Neural crest cell (in vitro differentiated cells): ENCODE measurements around the gene UBTD2. TPM values are rescaled to one million over a fixed set of nuclear protein-coding genes. Genes with fewer than 3 reads are reported as not detected.

Experiments
- DNase-seq: peaks from one replicate; pipeline ENCODE4 v3.0.0; 2021; ENCODE audit warnings: low read depth, mixed read lengths, low spot score
- H3K27ac Mint-ChIP-seq: one replicate; pipeline ENCODE4 v1.8.0; 2021; ENCODE audit warnings: mild to moderate bottlenecking, mixed read lengths; ENCODE audit not compliant: unreplicated experiment
- H3K27me3 Mint-ChIP-seq: 2 replicates; pipeline ENCODE4 v1.8.0; 2021; ENCODE audit warnings: low read depth, mild to moderate bottlenecking, mixed read lengths
- H3K36me3 Mint-ChIP-seq: 2 replicates; pipeline ENCODE4 v1.8.0; 2021; ENCODE audit warnings: low read depth, mild to moderate bottlenecking, mixed read lengths
- H3K4me1 Mint-ChIP-seq: 2 replicates; pipeline ENCODE4 v1.8.0; 2021; ENCODE audit warnings: mixed read lengths
- H3K4me3 Mint-ChIP-seq: one replicate; pipeline ENCODE4 v1.8.0; 2021; ENCODE audit warnings: mild to moderate bottlenecking, mixed read lengths
- H3K9me3 Mint-ChIP-seq: 2 replicates; pipeline ENCODE4 v1.8.0; 2021; ENCODE audit warnings: mixed read lengths
- total RNA-seq: library from RNA; stranded (reverse); gene quantifications from 2 replicates; pipeline ENCODE4 v1.2.1, GENCODE V29; 2021
- TF ChIP-seq, protein P1 (sequence below): fragments of 200-600 bp; sonication (generic); conservative IDR thresholded peaks from 2 replicates; pipeline ENCODE4 v1.5.0; 2021; ENCODE audit warnings: antibody characterized with exemption, mild to moderate bottlenecking

Gene UBTD2
- total RNA-seq, 1 donor from 2014 or later, result 74.0 TPM

DNA sequence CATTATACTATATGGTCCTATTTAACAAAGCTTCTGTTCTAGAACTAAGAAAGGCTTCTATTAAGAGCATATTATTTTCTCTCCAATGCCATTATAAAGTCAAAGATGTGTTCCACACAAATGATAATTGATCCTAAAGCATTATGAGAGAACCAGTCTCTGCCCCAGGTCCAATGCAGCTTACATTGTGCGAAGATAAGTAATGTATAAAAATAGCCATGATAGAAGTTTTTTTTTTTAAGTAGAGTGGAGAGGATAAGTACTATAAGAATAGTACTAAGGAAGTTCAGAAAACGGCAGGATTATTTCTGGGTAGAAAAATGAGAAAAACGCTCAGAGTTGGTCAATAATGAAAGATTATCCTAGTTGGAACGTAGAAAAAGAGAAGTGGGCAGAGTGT lies 15.6 kb downstream of the UBTD2 start:
- H3K4me3 Mint-ChIP-seq, result no peak overlapping the region
- DNase-seq, result no peak
- H3K9me3 Mint-ChIP-seq, result no peaks in the 10 kb centered on the region
- H3K27me3 Mint-ChIP-seq, result no peaks in the 10 kb centered on the region
- peaks cover 6% of the 10 kb centered on the region for H3K36me3 Mint-ChIP-seq
- TF ChIP-seq, protein P1, sequence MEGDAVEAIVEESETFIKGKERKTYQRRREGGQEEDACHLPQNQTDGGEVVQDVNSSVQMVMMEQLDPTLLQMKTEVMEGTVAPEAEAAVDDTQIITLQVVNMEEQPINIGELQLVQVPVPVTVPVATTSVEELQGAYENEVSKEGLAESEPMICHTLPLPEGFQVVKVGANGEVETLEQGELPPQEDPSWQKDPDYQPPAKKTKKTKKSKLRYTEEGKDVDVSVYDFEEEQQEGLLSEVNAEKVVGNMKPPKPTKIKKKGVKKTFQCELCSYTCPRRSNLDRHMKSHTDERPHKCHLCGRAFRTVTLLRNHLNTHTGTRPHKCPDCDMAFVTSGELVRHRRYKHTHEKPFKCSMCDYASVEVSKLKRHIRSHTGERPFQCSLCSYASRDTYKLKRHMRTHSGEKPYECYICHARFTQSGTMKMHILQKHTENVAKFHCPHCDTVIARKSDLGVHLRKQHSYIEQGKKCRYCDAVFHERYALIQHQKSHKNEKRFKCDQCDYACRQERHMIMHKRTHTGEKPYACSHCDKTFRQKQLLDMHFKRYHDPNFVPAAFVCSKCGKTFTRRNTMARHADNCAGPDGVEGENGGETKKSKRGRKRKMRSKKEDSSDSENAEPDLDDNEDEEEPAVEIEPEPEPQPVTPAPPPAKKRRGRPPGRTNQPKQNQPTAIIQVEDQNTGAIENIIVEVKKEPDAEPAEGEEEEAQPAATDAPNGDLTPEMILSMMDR, result no peak
- peaks cover 27% of the 10 kb centered on the region for H3K4me1 Mint-ChIP-seq
- H3K27ac Mint-ChIP-seq, result no peak overlapping the region

DNA sequence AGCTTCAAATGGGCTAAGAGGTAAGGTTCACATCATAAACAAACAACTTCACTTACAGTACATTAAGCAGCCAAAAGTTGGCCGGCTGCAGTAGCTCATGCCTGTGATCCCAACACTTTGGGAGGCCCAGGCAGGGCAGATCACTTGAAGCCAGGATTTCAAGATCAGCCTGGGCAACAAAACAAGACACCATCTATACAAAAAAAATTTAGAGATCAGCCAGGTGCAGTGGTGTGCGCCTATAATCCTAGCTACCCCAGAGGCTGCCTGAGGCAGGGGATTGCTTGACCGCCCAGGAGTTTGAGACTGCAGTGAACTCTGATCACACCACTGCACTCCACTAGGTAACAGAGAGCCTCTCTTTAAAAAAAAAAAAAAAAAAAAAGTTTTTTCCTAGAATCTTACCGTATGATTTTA lies 16.9 kb downstream of the UBTD2 start:
- H3K4me1 Mint-ChIP-seq, result peaks cover 20% of the 10 kb centered on the region
- TF ChIP-seq, protein P1, result no peak
- no peak overlapping the region for H3K27ac Mint-ChIP-seq
- no peak for DNase-seq
- peaks cover 2% of the 10 kb centered on the region for H3K36me3 Mint-ChIP-seq
- no peaks in the 10 kb centered on the region for H3K27me3 Mint-ChIP-seq
- H3K9me3 Mint-ChIP-seq, result no peaks in the 10 kb centered on the region
- no peak overlapping the region for H3K4me3 Mint-ChIP-seq

DNA sequence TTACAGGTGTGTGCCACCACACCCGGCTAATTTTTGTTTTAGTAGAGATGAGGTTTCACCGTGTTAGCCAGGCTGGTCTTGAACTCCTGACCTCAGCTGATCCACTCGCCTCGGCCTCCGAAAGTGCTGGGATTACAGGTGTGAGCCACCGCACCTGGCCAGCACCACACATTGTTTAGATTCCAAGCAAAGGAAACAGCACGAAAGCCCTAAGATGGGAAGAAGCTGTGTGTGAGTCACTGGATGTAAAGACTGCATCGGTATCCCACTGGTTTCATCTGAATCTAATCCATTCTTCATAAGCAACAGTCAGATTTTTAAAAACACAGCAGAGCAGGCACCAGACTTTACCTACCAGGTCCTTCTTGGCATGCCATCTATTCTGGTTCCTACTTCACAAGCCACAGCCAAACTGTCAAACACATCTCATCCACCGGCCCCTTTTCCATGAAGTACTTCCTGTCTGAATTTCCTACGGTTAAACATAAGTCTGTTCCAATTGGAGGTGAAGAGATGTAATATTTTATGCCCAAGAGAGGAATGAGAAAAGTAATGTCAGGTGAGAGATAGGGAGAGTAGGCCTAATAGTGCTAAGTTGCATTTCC lies 17.4 kb downstream of the UBTD2 start:
- peaks cover 2% of the 10 kb centered on the region for H3K36me3 Mint-ChIP-seq
- H3K4me3 Mint-ChIP-seq, result no peak overlapping the region
- TF ChIP-seq, protein P1, result no peak
- peaks cover 21% of the 10 kb centered on the region for H3K4me1 Mint-ChIP-seq
- no peak for DNase-seq
- no peak overlapping the region for H3K27ac Mint-ChIP-seq
- H3K9me3 Mint-ChIP-seq, result no peaks in the 10 kb centered on the region
- H3K27me3 Mint-ChIP-seq, result no peaks in the 10 kb centered on the region

DNA sequence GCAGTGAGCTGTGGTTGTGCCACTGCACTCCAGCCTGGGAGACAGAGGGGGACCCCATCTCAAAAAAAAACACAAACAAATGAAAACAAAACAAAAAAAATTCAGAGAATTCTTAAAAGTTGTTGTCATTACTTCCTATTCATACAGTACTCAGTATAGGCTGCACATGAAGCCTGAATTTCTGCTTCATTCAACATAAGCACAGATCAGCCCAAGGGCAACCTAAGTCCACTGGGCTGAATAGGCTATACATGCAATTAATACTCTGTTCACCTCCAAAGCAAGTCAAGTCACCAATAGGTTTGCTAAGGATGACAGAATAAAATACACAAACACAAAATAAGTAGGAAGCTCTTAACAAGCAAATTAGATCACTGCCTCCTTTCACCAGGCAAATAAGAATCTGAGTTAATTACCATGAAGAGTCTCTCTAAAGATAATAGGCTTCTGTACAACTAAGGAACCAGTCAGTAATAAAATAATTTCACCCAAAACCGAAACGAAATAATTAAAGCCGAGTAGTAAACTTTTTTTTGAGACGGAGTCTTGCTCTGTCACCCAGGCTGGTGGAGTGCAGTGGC lies 18.7 kb downstream of the UBTD2 start:
- TF ChIP-seq, protein P1, result no peak
- Mint-ChIP-seq H3K9me3 (no peaks in the 10 kb centered on the region), H3K27ac (no peak overlapping the region), H3K4me3 (no peak overlapping the region), H3K36me3 (peaks cover 5% of the 10 kb centered on the region), H3K27me3 (no peaks in the 10 kb centered on the region), H3K4me1 (peaks cover 24% of the 10 kb centered on the region)
- no peak for DNase-seq

DNA sequence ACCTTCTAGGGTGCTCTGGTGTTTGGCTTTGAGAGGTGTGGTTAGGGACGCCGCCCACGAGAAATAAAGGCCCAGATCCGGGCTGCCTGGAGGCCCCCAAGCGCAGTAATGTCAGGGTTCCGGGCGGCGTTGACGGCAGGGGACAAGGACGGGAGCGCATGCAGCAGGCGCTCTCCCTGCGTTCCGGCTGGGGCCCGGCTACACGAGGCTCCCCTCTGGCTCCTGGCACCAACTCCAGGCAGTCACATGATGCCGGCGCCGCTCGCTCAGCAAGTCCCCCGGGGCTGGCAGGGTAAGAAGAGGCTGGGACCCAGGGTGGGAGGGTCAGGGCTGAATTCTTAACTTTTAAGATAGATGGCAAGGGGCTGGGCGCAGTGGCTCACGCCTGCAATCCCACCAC lies 28.1 kb downstream of the UBTD2 start:
- Mint-ChIP-seq H3K36me3 (peaks cover 59% of the 10 kb centered on the region), H3K27me3 (no peaks in the 10 kb centered on the region), H3K27ac (no peak overlapping the region), H3K9me3 (peaks cover 27% of the 10 kb centered on the region), H3K4me1 (peaks cover 6% of the 10 kb centered on the region), H3K4me3 (no peak overlapping the region)
- no peak for DNase-seq
- TF ChIP-seq, protein P1, result no peak
